Panc1 (cell line): ENCODE results near the gene TOR1AIP2. TPM values are rescaled to one million over a fixed set of nuclear protein-coding genes. Genes with fewer than 3 reads are reported as not detected.

Experiments used
- ATAC-seq: fragments of 200-7000 bp; cut with Tn5 transposase; 2 replicates; pipeline ENCODE4 v1.9.1; 2020; ENCODE audit warnings: mild to moderate bottlenecking, moderate library complexity
- BruUV-seq: library from RNA; stranded (reverse); fragments of 400-500 nt; replicated peaks from 2 replicates; lab custom pipeline; 2021; lab: Mats Ljungman, UMichigan
- CTCF ChIA-PET: fragments of 300-600 bp; sonication (Branson Sonifier 250); formaldehyde crosslinking; loops from one replicate; lab custom pipeline; 2022; ENCODE audit warnings: antibody characterized with exemption; lab: Charles Lee
- POLR2A ChIA-PET: fragments of 300-600 bp; sonication (Branson Sonifier 250); formaldehyde crosslinking; loops from one replicate; lab custom pipeline; 2022; ENCODE audit warnings: antibody characterized with exemption; lab: Charles Lee
- DNase-seq: peaks from one replicate; pipeline ENCODE4 v3.0.0-alpha.2; 2010; ENCODE audit warnings: low read depth, low spot score
- H3K27ac ChIP-seq: 2 replicates; pipeline ENCODE4 v1.5.1; 2011; ENCODE audit warnings: mild to moderate bottlenecking, low read length, inconsistent platforms
- H3K27me3 ChIP-seq: fragments of 200-500 bp; sonication (Bioruptor generic); 2 replicates; pipeline ENCODE4 v1.6.0; 2014; ENCODE audit warnings: low read length, inconsistent platforms; ENCODE audit not compliant: control insufficient read depth, insufficient read depth
- H3K36me3 ChIP-seq: fragments of 200-500 bp; sonication (Bioruptor generic); 2 replicates; pipeline ENCODE4 v1.5.1; 2014; ENCODE audit warnings: inconsistent platforms, mild to moderate bottlenecking, low read length, moderate library complexity; ENCODE audit not compliant: control insufficient read depth, insufficient read depth
- H3K4me1 ChIP-seq: 2 replicates; pipeline ENCODE4 v1.5.1; 2011; ENCODE audit warnings: inconsistent platforms, mild to moderate bottlenecking, low read length, moderate library complexity; ENCODE audit not compliant: control insufficient read depth, insufficient read depth
- H3K4me3 ChIP-seq, 2 experiments: 2 replicates each; pipeline ENCODE4 v1.5.1; 2011 to 2012; ENCODE audit warnings: low read depth in 2 of 2, low read length in 2 of 2, mild to moderate bottlenecking in 2 of 2, inconsistent platforms in 1 of 2, moderate library complexity in 1 of 2
- H3K9me3 ChIP-seq: fragments of 200-500 bp; sonication (Bioruptor generic); 2 replicates; pipeline ENCODE4 v1.5.1; 2014; ENCODE audit warnings: low read depth, mild to moderate bottlenecking, inconsistent platforms, low read length, moderate library complexity; ENCODE audit not compliant: control insufficient read depth, insufficient read depth
- POLR2AphosphoS5 ChIP-seq: IDR thresholded peaks from 2 replicates; pipeline ENCODE4 v1.6.1; 2012; ENCODE audit warnings: mild to moderate bottlenecking, low read depth, low read length, moderate library complexity
- SIN3A ChIP-seq: IDR thresholded peaks from 2 replicates; pipeline ENCODE4 v1.6.1; 2012; ENCODE audit warnings: low read depth, mild to moderate bottlenecking, low read length, moderate library complexity, borderline replicate concordance; ENCODE audit not compliant: insufficient read depth
- TCF7L2 ChIP-seq: IDR thresholded peaks from 2 replicates; pipeline ENCODE4 v1.6.1; 2011; ENCODE audit warnings: mild to moderate bottlenecking, low read depth, low read length, inconsistent platforms
- in situ Hi-C: cut with HindIII; loops from 2 replicates; pipeline ENCODE4 v1.10.0; 2016; ENCODE audit warnings: low sequenced_read_pairs, low pct_unique_long_range_greater_than_20kb
- intact Hi-C: fragments of 100-400 bp; cut with micrococcal nuclease; formaldehyde crosslinking; loops from one replicate; pipeline ENCODE4 v1.10.0; 2022; ENCODE audit not compliant: unreplicated experiment
- total RNA-seq: library from RNA; stranded (reverse); gene quantifications from one replicate; pipeline ENCODE4 v1.2.1, GENCODE V29; 2021; ENCODE audit not compliant: unreplicated experiment
- TF ChIP-seq, protein P1 (sequence below): fragments of 450-650 bp; IDR thresholded peaks from 2 replicates; pipeline ENCODE4 v1.5.1; 2017; ENCODE audit warnings: mild to moderate bottlenecking
- TF ChIP-seq, protein P2 (sequence below), 2 experiments: IDR thresholded peaks; 2 replicates each; pipeline ENCODE4 v1.6.1; 2011 to 2012; ENCODE audit warnings: low read depth in 2 of 2, control low read depth in 1 of 2, low read length in 1 of 2, mild to moderate bottlenecking in 1 of 2, moderate library complexity in 1 of 2; ENCODE audit not compliant: insufficient read depth in 1 of 2

Gene TOR1AIP2
- total RNA-seq, 1 experiment from 2014 or later = 94.9 TPM

GRCh38 chr1:179803104-179803503, 74.5 kb downstream of the TOR1AIP2 start:
- DNase-seq = no peak
- ChIA-PET CTCF (no interaction called here), POLR2A (no interaction called here)
- no TSS peak for BruUV-seq
- Histone ChIP-seq H3K4me1 (no peaks in the 10 kb centered on the region), H3K36me3 (no peaks in the 10 kb centered on the region), H3K27me3 (0 out of 2 replicates have a peak, but pooled peaks cover 3% of the 10 kb centered on the region), H3K4me3 (no peak overlapping the region), H3K27ac (no peak overlapping the region), H3K9me3 (no peaks in the 10 kb centered on the region)
- in situ Hi-C loops (no loop called here), intact Hi-C loops (no loop called here)
- TF ChIP-seq POLR2AphosphoS5 = no peak
- TF ChIP-seq, protein P1, sequence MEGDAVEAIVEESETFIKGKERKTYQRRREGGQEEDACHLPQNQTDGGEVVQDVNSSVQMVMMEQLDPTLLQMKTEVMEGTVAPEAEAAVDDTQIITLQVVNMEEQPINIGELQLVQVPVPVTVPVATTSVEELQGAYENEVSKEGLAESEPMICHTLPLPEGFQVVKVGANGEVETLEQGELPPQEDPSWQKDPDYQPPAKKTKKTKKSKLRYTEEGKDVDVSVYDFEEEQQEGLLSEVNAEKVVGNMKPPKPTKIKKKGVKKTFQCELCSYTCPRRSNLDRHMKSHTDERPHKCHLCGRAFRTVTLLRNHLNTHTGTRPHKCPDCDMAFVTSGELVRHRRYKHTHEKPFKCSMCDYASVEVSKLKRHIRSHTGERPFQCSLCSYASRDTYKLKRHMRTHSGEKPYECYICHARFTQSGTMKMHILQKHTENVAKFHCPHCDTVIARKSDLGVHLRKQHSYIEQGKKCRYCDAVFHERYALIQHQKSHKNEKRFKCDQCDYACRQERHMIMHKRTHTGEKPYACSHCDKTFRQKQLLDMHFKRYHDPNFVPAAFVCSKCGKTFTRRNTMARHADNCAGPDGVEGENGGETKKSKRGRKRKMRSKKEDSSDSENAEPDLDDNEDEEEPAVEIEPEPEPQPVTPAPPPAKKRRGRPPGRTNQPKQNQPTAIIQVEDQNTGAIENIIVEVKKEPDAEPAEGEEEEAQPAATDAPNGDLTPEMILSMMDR = no peak
- no peak for TF ChIP-seq SIN3A
- TF ChIP-seq, protein P2, sequence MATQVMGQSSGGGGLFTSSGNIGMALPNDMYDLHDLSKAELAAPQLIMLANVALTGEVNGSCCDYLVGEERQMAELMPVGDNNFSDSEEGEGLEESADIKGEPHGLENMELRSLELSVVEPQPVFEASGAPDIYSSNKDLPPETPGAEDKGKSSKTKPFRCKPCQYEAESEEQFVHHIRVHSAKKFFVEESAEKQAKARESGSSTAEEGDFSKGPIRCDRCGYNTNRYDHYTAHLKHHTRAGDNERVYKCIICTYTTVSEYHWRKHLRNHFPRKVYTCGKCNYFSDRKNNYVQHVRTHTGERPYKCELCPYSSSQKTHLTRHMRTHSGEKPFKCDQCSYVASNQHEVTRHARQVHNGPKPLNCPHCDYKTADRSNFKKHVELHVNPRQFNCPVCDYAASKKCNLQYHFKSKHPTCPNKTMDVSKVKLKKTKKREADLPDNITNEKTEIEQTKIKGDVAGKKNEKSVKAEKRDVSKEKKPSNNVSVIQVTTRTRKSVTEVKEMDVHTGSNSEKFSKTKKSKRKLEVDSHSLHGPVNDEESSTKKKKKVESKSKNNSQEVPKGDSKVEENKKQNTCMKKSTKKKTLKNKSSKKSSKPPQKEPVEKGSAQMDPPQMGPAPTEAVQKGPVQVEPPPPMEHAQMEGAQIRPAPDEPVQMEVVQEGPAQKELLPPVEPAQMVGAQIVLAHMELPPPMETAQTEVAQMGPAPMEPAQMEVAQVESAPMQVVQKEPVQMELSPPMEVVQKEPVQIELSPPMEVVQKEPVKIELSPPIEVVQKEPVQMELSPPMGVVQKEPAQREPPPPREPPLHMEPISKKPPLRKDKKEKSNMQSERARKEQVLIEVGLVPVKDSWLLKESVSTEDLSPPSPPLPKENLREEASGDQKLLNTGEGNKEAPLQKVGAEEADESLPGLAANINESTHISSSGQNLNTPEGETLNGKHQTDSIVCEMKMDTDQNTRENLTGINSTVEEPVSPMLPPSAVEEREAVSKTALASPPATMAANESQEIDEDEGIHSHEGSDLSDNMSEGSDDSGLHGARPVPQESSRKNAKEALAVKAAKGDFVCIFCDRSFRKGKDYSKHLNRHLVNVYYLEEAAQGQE (IDR thresholded peaks at IDR 0.05; ENCODE audit: insufficient read depth in 1 of 2, low read depth in 2 of 2, low read length in 1 of 2) = no peak
- TF ChIP-seq TCF7L2 = no peak
- no peak for ATAC-seq

- H3K36me3 ChIP-seq = no peaks in the 10 kb centered on the region
- ChIA-PET CTCF (interaction anchor here (0.9 kb wide), 1 partner anchor 9 kb away, joined by 3 read pairs; no protein-coding TSS in a partner anchor), POLR2A (no interaction called here)
- intact Hi-C loops = no loop called here
- H3K27ac ChIP-seq = no peak overlapping the region
- in situ Hi-C loops = no loop called here
- DNase-seq (no peak), ATAC-seq (no peak)
- TF ChIP-seq, protein P2 (IDR thresholded peaks at IDR 0.05; ENCODE audit: insufficient read depth in 1 of 2, low read depth in 2 of 2, low read length in 1 of 2) = no peak
- TF ChIP-seq, protein P1 = no peak
- no TSS peak for BruUV-seq
- H3K4me1 ChIP-seq = no peaks in the 10 kb centered on the region
- no peak overlapping the region for H3K4me3 ChIP-seq
- 0 out of 2 replicates have a peak, but pooled peaks cover 3% of the 10 kb centered on the region for H3K27me3 ChIP-seq
- no peaks in the 10 kb centered on the region for H3K9me3 ChIP-seq
Measured at GRCh38 chr1:179800481-179800880, 77.1 kb downstream of the TOR1AIP2 start.
